Measurements from ENCODE around the gene TMEM86B.

The TMEM86B gene

DNA sequence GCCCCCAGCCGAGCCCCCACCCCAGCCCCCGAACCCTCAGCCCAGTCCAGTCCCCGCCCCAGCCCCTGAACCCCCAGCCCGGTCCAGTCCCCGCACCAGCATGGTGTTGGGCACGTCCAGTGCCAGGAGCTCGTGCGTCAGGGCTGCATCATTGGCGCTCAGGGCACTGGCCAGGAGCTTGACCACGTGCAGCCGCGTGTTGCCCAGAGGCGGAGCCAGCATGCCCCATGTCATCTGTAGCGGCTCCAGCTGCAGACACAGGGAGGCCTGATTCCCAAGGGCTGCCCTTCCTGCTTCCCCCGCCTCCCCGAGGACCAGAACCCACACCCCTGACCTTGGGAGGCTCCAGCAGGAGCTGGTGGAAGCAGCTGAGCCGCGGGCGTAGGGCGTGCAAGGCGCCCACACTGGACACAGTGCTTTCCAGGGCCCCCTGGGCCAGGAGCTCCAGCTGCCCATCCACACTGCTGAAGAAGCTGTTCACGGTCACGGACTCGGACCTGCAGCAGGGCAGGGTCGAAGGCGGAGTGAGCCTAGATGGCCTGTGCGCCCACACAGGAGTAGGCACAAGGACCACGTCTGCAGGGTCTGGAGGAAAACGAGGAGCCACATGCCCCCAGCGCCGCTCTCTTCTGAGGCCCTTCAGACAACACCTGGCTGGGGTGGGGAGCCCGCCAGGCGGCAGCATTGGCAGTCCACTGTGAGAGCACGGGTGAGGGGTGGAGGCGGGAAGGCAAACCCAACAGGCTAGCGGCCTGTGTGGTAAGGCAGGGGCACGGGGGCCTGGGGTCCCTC, 12.8 kb upstream of the TMEM86B start:
- Mint-ChIP-seq H3K27me3 (no peaks in the 10 kb centered on the region), H3K4me1 (peaks cover 7 to 8% of the 10 kb centered on the region in 2 donors), H3K9me3 (no peaks in the 10 kb centered on the region), H3K4me3 (no peak overlapping the region), H3K36me3 (peaks cover 39 to 55% of the 10 kb centered on the region in 2 donors), H3K27ac (no peak overlapping the region)
- ATAC-seq (replicated peaks), result no peak
- no peak for DNase-seq

DNA sequence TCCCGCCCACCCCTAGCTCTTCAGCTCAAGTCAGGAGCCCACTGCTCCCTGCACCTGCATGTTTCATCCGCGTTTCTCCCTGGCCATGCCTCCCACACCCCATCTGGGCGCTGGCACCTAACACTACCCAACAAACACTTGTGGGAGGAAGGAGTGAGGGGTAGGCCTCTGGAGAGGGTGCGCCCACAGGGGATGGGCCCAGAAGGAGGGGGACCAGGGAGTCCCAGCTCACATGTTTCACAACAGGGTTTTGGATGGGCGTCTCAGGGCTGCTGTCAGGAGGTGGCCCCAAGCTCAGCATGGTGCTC, 12.1 kb upstream of the TMEM86B start:
- Mint-ChIP-seq H3K4me1 (peaks cover 8 to 10% of the 10 kb centered on the region in 2 donors), H3K36me3 (peaks cover 43 to 57% of the 10 kb centered on the region in 2 donors), H3K27ac (peak overlapping the region; percentile 37), H3K9me3 (no peaks in the 10 kb centered on the region), H3K4me3 (no peak overlapping the region), H3K27me3 (no peaks in the 10 kb centered on the region)
- no peak for DNase-seq
- ATAC-seq (replicated peaks), result no peak

DNA sequence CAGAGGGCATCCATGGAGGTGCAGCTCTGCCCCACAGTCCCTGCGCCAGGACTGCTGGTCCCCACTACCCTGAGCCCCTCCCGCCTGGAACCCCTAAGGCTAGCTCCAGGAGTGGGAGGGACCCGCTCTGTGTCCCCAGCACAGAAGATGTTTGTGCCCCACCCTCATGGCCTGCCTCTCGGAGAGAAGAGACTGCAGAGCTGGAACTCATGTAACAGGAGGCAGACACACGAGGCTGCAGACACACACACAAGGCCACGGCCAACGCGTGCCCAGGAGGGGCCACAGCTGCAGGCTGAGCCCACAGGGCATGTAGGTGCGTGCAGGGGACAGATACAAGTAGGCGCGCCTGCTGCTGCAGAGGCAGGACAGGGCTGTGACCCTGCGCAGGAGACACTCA, 10.4 kb upstream of the TMEM86B start:
- no peak overlapping the region for H3K4me3 Mint-ChIP-seq
- H3K27ac Mint-ChIP-seq, result no peak overlapping the region
- no peaks in the 10 kb centered on the region for H3K27me3 Mint-ChIP-seq
- peaks cover 10 to 13% of the 10 kb centered on the region in 2 donors for H3K4me1 Mint-ChIP-seq
- H3K9me3 Mint-ChIP-seq, result no peaks in the 10 kb centered on the region
- DNase-seq, result no peak
- peaks cover 48 to 64% of the 10 kb centered on the region in 2 donors for H3K36me3 Mint-ChIP-seq
- no peak for ATAC-seq (replicated peaks)

DNA sequence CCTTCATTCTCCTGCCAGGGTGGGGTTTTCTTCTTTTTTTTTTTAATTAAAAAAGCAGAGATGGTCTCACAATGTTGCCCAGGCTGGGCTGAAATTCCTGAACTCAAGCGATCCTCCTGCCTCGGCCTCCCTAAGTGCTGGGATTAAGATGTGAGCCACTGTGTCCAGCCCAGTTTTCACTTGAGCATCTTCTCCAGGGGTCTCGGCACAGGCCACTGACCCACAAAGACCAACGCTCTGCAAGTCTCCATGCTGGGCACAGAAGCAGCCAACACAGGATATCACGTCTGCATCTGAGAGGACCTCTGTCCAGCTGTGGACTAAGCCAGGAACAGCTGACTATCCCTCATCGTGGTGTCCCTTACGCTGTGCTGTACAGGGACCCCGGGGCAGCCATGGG, 9.5 kb upstream of the TMEM86B start:
- no peak overlapping the region for H3K4me3 Mint-ChIP-seq
- no peaks in the 10 kb centered on the region for H3K9me3 Mint-ChIP-seq
- H3K27ac Mint-ChIP-seq, result no peak overlapping the region
- DNase-seq, result no peak
- H3K27me3 Mint-ChIP-seq, result no peaks in the 10 kb centered on the region
- peaks cover 49 to 66% of the 10 kb centered on the region in 2 donors for H3K36me3 Mint-ChIP-seq
- ATAC-seq (replicated peaks), result no peak
- peaks cover 10 to 13% of the 10 kb centered on the region in 2 donors for H3K4me1 Mint-ChIP-seq

DNA sequence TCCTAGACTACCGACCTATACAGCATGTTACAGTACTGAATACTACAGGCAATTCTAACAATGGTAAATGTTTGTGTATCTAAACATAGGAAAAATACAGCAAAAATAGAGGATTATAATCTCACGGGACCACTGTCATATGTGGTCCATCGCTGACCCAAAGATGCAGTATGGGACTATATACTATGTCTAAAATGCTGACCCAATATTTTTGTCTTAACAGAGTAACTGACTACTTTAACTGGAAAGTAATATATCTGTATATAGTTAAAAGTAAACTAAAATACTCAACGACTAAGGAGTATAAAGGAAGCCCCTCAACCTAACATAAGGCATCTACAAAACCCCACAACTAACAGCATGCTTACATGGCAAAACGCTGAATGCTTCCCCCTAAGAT, 4.4 kb upstream of the TMEM86B start:
- peaks cover 41 to 65% of the 10 kb centered on the region in 2 donors for H3K36me3 Mint-ChIP-seq
- H3K4me1 Mint-ChIP-seq, result peaks cover 10 to 11% of the 10 kb centered on the region in 2 donors
- H3K4me3 Mint-ChIP-seq, result no peak overlapping the region
- no peak overlapping the region for H3K27ac Mint-ChIP-seq
- H3K27me3 Mint-ChIP-seq, result no peaks in the 10 kb centered on the region
- no peak for ATAC-seq (replicated peaks)
- no peaks in the 10 kb centered on the region for H3K9me3 Mint-ChIP-seq
- no peak for DNase-seq

DNA sequence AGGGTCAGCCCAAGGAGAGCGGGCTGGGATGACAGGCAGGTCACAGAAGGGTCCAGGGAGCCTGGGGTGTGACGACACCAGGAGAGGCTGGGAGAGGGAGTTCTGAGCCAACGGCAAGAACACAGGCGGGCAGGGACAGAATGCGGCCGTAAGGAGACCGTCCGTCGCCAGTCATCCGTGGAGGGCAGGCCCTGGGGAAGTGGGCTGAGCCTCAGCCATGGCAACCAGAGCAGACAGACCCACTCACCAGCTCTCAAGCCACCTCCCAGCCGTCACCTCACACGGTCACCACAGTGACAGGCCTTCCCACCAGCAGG, 3.7 kb upstream of the TMEM86B start:
- peaks cover 42 to 65% of the 10 kb centered on the region in 2 donors for H3K36me3 Mint-ChIP-seq
- H3K4me3 Mint-ChIP-seq, result no peak overlapping the region
- no peaks in the 10 kb centered on the region for H3K9me3 Mint-ChIP-seq
- DNase-seq, result no peak
- no peak for ATAC-seq (replicated peaks)
- H3K27ac Mint-ChIP-seq, result no peak overlapping the region
- H3K4me1 Mint-ChIP-seq, result peaks cover 10 to 11% of the 10 kb centered on the region in 2 donors
- H3K27me3 Mint-ChIP-seq, result no peaks in the 10 kb centered on the region

DNA sequence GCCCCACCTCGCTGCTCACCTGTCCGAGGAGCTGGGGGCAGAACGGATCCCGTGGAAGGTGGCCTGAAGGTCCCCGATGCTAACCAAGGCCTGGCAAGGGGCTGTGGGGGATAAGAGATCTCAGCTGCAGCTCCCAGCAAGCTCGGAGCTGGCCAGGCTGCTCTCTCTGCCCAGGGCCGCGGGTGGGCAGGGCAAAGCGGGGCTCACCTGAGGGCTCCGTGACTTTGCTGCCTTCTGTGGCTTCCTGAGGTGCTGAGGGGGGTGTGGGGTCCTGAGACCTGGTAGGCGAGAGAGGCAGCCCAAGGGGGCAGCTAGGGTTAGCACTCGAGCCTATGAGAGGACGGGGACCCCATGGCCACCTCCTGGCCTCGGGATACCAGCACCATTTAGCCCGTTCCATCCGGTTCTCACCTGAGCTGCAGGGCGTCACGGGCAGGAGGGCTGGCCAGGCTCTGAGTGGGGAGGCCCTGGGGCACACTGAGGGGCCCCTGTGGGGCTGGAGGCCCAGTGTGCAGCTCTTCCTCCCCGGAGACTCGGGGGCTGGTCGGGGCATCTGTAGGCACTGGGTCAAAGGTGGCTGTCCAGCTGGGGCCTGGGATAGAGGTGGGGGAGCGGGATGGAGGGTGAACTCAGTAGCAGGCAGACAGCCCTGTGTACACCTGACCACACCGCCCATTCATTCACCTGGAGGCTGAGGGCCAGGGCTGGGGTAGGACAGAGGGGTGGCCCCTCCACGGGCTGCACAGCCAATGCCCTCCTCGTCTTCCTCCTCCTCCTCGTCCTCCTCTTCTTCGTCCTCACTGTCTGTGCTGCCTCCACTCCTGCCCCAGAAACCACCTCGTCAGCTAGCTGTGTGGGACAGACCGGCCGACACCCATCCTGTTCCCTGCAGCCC, 3.1 kb upstream of the TMEM86B start:
- no peak for DNase-seq
- no peaks in the 10 kb centered on the region for H3K27me3 Mint-ChIP-seq
- no peak for ATAC-seq (replicated peaks)
- no peaks in the 10 kb centered on the region for H3K9me3 Mint-ChIP-seq
- H3K4me1 Mint-ChIP-seq, result peaks cover 10% of the 10 kb centered on the region in 2 donors
- no peak overlapping the region for H3K27ac Mint-ChIP-seq
- no peak overlapping the region for H3K4me3 Mint-ChIP-seq
- H3K36me3 Mint-ChIP-seq, result peaks cover 41 to 65% of the 10 kb centered on the region in 2 donors

DNA sequence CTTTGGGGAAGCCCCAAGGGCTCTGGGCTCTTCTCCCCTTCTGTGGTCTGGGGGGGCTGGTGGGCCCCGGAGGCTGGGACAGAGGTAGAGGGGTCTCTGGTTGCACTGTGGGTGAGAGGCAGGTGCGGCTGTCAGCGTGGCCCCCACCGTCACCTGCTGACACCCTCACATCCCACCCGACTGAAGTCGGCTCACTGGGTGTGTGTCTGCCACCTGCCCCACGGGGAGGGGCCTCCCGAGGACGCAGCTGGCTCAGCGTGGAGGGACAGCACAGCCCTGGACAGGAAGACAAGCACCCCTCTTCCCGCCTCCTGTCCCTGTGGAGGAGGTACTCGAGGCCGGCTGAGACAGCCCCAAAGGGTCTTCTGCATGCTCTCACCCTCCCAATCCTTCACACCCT, 2.2 kb upstream of the TMEM86B start:
- peaks cover 40 to 63% of the 10 kb centered on the region in 2 donors for H3K36me3 Mint-ChIP-seq
- H3K27me3 Mint-ChIP-seq, result no peaks in the 10 kb centered on the region
- peak overlapping the region; percentile 56 for H3K27ac Mint-ChIP-seq
- H3K4me1 Mint-ChIP-seq, result peaks cover 8 to 10% of the 10 kb centered on the region in 2 donors
- DNase-seq (no peak), ATAC-seq (replicated peaks) (no peak)
- H3K4me3 Mint-ChIP-seq, result no peak overlapping the region
- no peaks in the 10 kb centered on the region for H3K9me3 Mint-ChIP-seq

DNA sequence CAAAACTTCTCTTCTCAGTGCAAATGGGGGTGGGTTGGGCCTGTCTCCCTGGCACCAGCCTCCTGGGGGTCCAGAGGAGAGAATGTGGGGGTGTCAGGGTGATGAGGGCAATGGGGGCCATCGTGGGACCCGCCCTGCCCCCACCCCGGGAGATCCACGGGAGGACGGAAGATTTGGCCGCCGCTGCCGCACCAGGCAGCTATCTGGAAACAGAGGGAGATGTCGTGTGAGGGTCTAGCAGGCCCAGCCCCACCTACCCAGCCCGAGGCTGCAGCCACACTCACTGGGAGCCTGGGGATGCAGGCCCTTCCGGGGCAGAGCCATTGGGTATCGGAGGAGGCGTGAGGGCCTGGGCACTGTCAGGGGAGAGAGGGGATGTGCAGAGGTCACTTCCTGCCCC, 1.8 kb upstream of the TMEM86B start:
- Mint-ChIP-seq H3K36me3 (peaks cover 43 to 66% of the 10 kb centered on the region in 2 donors), H3K9me3 (no peaks in the 10 kb centered on the region), H3K27me3 (no peaks in the 10 kb centered on the region), H3K4me3 (no peak overlapping the region), H3K27ac (peak overlapping the region; percentile 62), H3K4me1 (peaks cover 13% of the 10 kb centered on the region in 2 donors)
- DNase-seq (no peak), ATAC-seq (replicated peaks) (no peak)

DNA sequence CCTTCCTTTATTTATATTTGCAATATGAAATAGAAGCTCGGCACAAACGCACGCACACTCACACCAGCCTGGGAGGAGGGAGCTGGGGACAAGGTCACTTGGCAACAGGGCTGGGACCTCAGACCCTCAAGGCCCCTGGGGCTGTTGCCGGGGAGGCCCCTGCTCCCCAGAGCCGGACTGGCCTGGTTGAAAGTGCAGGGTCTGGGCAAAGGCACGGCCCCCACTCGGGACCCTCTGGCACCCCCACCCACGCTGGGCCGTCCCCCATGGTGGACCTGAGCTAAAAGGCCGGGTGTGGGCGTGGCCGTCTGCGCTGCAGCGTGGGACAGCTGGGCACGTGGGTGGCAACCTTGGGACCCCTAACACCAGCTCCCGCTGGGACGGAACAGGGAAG, 1.2 kb upstream of the TMEM86B start:
- Mint-ChIP-seq H3K27ac (no peak overlapping the region), H3K36me3 (peaks cover 41 to 64% of the 10 kb centered on the region in 2 donors), H3K27me3 (no peaks in the 10 kb centered on the region), H3K4me1 (peaks cover 12 to 16% of the 10 kb centered on the region in 2 donors), H3K9me3 (no peaks in the 10 kb centered on the region), H3K4me3 (no peak overlapping the region)
- DNase-seq, result no peak
- ATAC-seq (replicated peaks), result no peak

DNA sequence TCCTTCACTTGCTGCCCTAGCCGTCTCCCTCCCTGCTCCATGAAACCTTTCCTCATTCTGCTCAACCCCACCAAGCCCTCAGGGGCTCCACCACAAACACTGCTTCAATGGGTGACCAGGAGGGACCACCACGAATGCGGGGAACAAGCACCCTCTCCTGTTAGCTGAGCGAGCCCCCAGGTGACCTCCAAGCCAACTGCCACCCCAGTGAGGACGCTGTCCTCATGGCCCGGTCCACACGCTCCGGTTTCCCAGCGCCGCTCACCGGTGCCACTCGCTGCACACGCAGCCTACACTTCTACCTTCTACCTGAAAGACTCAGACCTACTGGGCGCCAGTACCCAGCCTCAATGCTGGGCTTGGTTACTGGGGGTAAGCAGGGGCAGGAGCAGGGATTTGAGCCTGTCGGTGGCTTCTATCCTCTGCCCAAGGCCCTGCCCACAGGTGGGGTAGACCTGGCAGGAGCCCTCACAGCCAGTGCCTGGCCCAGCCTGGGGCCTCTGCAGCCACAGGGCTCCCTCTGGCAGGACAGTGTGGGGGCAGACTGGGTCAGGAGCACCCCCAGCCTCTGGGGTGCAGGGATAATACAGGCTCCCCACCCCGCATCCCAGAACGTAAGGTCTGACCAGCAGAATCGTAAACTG, 704 bp upstream of the TMEM86B start:
- no peak for ATAC-seq (replicated peaks)

DNA sequence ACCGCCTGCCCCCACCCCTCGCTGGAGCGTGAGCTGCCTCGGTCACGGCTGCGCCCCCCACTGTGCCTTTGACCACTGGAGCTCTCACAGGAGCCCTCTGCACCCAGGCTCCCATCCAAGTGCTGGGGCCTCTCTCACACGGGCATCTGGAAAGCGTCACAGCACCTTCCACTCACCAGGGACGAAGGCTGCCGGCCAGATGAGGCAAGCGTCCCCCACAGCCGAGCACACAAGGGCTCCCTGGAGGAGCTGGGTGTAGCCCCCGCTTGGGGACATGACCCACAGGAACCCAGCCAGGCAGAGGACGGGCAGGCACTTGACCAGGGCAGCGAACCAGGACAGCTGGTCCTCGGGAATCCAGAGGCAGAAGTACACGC, 560 bp downstream of the TMEM86B start:
- Mint-ChIP-seq H3K4me3 (no peak overlapping the region), H3K27me3 (no peaks in the 10 kb centered on the region), H3K4me1 (peaks cover 10 to 16% of the 10 kb centered on the region in 2 donors), H3K9me3 (no peaks in the 10 kb centered on the region), H3K27ac (peak overlapping the region; percentile 70), H3K36me3 (peaks cover 38 to 64% of the 10 kb centered on the region in 2 donors)
- DNase-seq (no peak), ATAC-seq (replicated peaks) (no peak)

More for the DNA sequence above, 704 bp upstream of the TMEM86B start:
- H3K9me3 Mint-ChIP-seq, result no peaks in the 10 kb centered on the region
- no peak overlapping the region for H3K27ac Mint-ChIP-seq
- no peak overlapping the region for H3K4me3 Mint-ChIP-seq
- peaks cover 38 to 62% of the 10 kb centered on the region in 2 donors for H3K36me3 Mint-ChIP-seq
- no peak for DNase-seq
- peaks cover 10 to 16% of the 10 kb centered on the region in 2 donors for H3K4me1 Mint-ChIP-seq
- H3K27me3 Mint-ChIP-seq, result no peaks in the 10 kb centered on the region

DNA sequence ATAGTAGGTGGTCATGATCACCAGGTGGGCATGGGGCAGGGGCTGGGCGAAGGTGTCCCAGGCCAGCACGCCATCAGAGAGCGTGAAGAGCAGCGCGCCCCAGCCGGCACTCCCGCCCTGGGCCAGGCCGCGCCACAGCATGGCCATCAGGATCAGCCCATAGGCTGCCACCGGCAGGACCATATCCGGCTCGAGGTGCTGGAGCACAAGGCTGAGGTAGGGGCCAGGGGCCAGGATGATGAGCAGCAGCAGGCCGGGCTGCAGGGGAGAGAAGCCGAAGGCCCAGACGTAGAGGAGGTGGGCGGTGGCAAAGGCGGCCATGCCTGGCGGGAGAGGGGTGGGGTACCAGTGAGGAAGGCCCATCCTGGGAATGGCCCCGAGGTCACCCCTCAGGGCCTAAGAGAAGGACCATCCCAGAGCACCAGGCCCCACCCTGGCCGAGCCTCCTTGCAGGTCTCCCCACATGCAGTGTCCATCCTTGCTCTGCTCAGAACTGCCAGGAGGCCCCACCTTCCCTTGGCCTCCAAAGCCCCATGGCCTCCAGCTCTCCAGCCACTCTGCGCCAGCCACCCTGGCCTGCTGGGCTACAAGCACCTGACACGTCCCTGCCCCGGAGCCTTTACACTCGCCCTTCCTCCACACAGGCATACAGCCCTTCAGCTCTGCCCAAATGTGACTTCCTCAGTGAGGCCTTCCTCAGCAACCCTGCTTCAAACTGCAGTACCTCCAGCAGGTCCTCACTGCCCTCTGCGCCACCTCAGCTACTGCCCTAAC, 1.1 kb downstream of the TMEM86B start:
- DNase-seq, result no peak
- Mint-ChIP-seq H3K27ac (peak overlapping the region; percentile 70), H3K36me3 (peaks cover 38 to 64% of the 10 kb centered on the region in 2 donors), H3K27me3 (no peaks in the 10 kb centered on the region), H3K4me1 (peaks cover 10 to 16% of the 10 kb centered on the region in 2 donors), H3K4me3 (no peak overlapping the region), H3K9me3 (no peaks in the 10 kb centered on the region)
- ATAC-seq (replicated peaks), result peak in 1 of 2 donors; percentile 11

DNA sequence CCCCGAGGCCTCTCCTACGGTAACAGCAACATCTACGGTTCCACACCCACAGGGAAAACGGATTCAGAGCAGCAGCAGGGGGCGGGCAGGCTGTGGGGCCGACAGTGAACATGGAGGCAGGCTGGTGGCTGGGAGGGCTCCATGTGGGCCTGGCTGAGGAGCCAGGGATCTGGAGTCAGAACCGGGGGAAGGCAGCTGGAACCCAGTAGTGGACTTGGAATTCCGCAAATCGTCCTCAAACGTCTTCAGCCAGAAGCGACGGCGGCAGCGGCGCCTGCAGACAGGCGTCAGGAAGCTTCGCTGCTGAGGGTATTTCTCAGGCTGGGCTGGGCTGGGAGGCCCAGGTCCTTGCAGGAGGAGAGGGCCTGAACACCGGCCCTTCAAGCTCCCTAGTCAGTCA, 1.8 kb downstream of the TMEM86B start:
- ATAC-seq (replicated peaks), result no peak
- Mint-ChIP-seq H3K4me3 (no peak overlapping the region), H3K27ac (peak overlapping the region; percentile 21), H3K9me3 (no peaks in the 10 kb centered on the region), H3K27me3 (no peaks in the 10 kb centered on the region), H3K4me1 (peaks cover 9 to 16% of the 10 kb centered on the region in 2 donors), H3K36me3 (peaks cover 42 to 62% of the 10 kb centered on the region in 2 donors)
- no peak for DNase-seq
